K562 (cell line): ENCODE measurements around the gene GCDH. TPM values are rescaled to one million over a fixed set of nuclear protein-coding genes. Genes with fewer than 3 reads are reported as not detected.

ENCODE experiments used
- ATF6 ChIP-seq: sonication (generic); formaldehyde crosslinking; IDR thresholded peaks from 2 replicates; pipeline ENCODE4 v1.4.0; 2020; ENCODE audit warnings: mild to moderate bottlenecking, missing genetic modification reagents
- ELK3 ChIP-seq: fragments of 450-650 bp; formaldehyde crosslinking; IDR thresholded peaks from 2 replicates; pipeline ENCODE4 v1.4.0; 2020; ENCODE audit warnings: mild to moderate bottlenecking
- HDAC3 ChIP-seq: fragments of 450-650 bp; IDR thresholded peaks from 2 replicates; pipeline ENCODE4 v1.6.1; 2018; ENCODE audit warnings: borderline replicate concordance, mild to moderate bottlenecking, moderate library complexity; ENCODE audit not compliant: partially characterized antibody
- HNRNPUL1 ChIP-seq: fragments of 200-400 bp; formaldehyde crosslinking; IDR thresholded peaks from 2 replicates; pipeline ENCODE4 v1.6.1; 2017; ENCODE audit warnings: low read length
- ZKSCAN1 ChIP-seq: fragments of 150-350 bp; IDR thresholded peaks from 2 replicates; pipeline ENCODE4 v1.6.1; 2016; ENCODE audit warnings: low read depth, low read length
- ZNF133 ChIP-seq: fragments of 250-450 bp; sonication (Bioruptor Pico); IDR thresholded peaks from 2 replicates; pipeline ENCODE4 v1.4.0; 2020; ENCODE audit warnings: mild to moderate bottlenecking
- ZNF318 ChIP-seq, 2 experiments: fragments of 450-650 bp; IDR thresholded peaks; 2 replicates each; pipeline ENCODE4 v1.6.1; 2016; ENCODE audit warnings: mild to moderate bottlenecking in 2 of 2, borderline replicate concordance in 1 of 2, low read depth in 1 of 2, moderate library complexity in 1 of 2
- ZNF445 ChIP-seq: fragments of 250-450 bp; sonication (Bioruptor Pico); IDR thresholded peaks from 2 replicates; pipeline ENCODE4 v1.4.0; 2020; ENCODE audit warnings: low read depth, mild to moderate bottlenecking, moderate library complexity
- polyA plus RNA-seq, 8 experiments: library from polyadenylated mRNA; depleted of rRNA in 4 of 8; stranded (reverse) in 5 of 8; unstranded in 3 of 8; fragments of >200 nt; fragmentation: Nextera tagmentation in 2 of 8; fragmentation: Illumina TruSeq in 1 of 8; extraction: Ambion mirVana in 2 of 8; extraction: Trizol in 1 of 8; gene quantifications; 2 replicates each; pipeline versions ENCODE4 v1.2.1 to v1.2.3, GENCODE V29; 2011 to 2014; ENCODE audit warnings: inconsistent platforms in 1 of 8, missing spikeins in 1 of 8
- total RNA-seq, 7 experiments: library from RNA; depleted of rRNA in 6 of 7; stranded (reverse); fragments of >200 nt in 6 of 7; fragmentation: Illumina TruSeq in 2 of 7; extraction: Trizol in 2 of 7; gene quantifications; 2 replicates each; pipeline versions ENCODE4 v1.2.1 to v1.2.3, GENCODE V29; 2011 to 2021; ENCODE audit warnings: low replicate concordance in 1 of 7

GCDH gene
- total and polyA plus RNA-seq, 9 of the 15 experiments (the other 6 are each of a cell fraction or from before 2014, with no cell fraction given), result 2.9 to 50.8 (median 19.1) TPM

GRCh38 chr19:12885749-12886650 lies 5.0 kb upstream of the GCDH start (continued):
- TF ChIP-seq ZNF318 (IDR thresholded peaks at IDR 0.05; ENCODE audit: borderline replicate concordance in 1 of 2, low read depth in 1 of 2) (no peak), ZNF133 (no peak), ATF6 (CRISPR knock-in tag) (0 out of 2 replicates have a peak, but pooled peaks have one; percentile 20), ZNF445 (CRISPR knock-in tag) (no peak), ZKSCAN1 (0 out of 2 replicates have a peak, but pooled peaks have one; percentile 61), HDAC3 (peak; percentile 74), HNRNPUL1 (no peak), ELK3 (no peak)
